DMS79 (cell line): ENCODE measurements around the gene ICA1L.

Source experiments
- DNase-seq: peaks from one replicate; lab custom pipeline; 2025; lab: John Stamatoyannopoulos, UW

ICA1L gene

DNA sequence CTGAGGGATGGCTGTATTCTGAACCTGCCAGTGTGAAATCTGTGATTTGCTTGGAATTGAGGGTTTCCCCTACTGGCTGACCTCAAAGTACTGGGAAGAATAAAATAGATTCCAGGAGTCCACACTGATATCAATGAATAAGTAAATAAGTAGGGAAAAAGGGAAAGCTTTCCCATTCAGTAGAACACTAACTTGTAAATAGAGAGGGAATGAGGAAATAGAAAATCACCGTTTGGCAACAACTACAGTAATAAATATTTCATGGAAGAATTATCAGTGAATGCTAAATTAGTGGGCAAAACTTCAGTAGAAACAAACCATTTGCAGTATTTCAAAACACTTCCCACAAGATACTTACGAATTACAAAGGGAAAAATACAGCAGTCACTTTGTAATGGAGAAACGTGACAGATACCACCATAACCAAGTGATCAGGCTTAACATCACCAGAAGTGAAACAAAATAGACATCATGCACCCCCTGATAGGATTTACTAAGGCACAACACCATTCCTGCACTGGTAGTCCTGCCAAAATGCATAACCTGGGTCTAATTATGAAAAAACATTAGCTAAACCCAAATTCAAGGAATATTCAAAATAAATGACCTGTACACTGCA is 88.5 kb downstream of the ICA1L start:
- no peak for DNase-seq

DNA sequence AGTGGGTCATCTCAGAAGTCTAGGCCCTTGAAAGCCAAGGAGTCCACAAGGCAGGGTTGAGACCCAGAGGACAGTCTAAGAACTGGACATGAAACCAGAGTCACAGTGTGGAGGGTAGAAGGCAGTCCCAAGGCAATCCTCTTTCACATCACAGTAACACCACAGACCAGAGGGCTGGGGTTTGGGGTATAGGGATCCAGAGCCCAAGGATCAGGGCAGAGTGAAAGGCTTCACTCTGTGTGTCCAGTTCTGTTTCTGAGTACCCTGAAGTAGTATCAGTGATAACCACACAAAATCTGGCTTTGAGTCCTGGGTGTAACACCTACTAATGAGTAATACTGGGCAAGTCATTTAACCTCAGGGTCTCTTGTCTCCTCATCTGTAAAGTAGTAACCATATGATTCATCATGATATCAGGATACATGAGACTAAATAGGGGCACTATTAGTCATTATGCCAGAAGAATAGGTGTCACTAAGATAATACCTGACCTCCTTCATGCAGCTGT is 91.0 kb downstream of the ICA1L start:
- DNase-seq: no peak

DNA sequence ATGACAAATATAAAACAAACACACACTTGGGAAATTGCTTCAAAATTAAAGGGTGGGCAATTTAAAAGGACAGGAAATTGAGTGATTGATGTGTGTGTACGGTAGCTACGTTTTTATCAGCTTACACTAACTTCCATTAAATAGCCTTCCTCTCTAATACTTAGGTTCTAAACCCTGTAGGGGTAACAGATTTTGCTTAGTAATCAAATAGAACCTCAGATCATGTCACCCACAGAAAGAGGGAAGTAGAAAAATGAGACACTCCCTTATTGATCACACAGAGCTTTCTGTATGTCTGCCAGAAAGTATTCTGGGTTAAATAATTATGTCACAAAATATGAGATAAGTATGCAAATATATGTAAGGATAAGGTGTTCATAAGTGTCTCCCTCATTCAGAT is 93.3 kb downstream of the ICA1L start:
- no peak for DNase-seq

DNA sequence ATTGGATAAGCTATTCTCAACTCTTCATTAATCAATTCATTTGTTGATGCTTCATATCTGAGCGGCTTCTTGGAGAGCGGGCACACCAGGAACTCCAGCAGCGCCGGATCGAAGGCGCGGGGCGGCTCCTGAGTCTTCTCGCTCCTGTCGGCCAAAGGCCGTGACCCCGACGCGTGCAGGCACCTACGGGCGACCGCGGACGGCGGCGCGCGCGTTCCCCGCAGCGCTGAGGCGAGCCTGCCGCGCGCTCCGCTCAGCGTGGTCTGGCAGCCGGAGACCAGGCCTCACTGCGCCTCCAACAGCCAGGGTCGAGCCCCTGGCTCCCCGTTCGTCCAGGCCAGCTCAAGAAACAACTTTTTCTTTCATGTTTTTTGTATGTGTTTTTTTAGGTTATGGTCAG is 97.5 kb downstream of the ICA1L start:
- no peak for DNase-seq

DNA sequence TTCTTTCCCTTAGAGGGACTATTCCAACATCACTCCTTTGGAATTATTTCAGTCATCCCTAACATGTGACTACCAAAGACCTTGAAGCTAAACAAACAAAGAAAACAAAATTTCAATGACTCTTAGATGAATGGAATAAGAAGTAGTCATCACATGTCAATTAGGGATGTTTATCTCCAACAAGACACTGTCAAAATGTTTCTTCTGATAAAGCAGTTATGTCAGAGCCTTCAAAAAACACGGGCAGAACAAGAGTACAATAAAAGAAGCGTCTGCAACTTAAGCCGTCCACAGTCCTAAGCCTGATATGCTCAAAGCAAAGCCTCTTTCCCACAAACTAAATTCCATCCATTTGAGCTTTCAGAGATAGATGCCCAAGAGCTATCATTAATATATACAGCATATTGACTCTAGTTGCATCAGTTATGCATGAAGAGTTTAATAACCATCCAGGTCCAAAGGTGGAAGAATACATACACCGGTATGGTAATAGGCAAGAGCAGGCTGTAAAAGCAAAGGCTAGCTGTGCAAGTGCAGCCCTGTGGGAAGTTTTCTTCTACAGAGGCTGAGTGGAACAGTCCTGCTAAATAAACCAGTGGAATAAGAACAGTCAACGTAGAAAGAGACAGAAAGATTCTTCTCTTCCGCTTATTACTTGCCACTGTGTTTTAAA is 98.1 kb downstream of the ICA1L start:
- DNase-seq: no peak

DNA sequence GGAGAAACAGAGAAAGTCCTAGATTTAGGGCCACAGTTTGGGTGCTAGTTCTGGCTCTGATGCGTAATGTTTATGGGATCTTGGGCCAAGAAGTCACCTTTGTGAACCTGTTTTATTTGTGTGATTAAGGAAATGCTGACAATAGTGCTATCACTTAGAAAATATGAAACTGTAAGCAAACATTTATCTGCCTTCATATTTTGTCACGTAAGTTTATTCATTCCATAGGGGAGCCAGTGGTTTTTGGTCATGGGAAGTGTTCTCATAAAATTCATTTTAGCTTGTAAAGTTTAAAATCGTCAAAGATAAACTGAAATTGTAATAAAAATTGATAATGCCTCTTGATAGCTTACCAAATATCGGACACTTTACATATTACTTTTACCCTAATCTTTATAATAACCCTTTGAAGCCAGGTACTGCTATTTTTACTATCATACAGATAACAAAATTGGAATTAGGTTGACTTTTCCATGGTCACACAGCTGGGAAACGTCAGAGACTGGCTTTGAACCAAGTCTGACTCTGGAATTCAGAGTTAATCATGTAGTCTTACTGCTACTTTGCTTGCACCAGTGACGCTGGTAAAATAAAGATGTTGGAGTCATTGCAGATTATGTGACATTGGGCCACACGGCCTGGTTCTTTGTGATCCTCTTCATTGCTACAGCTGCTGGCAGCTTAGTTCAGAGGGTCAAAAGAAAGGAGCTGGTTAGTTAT is 99.7 kb downstream of the ICA1L start:
- DNase-seq: no peak

DNA sequence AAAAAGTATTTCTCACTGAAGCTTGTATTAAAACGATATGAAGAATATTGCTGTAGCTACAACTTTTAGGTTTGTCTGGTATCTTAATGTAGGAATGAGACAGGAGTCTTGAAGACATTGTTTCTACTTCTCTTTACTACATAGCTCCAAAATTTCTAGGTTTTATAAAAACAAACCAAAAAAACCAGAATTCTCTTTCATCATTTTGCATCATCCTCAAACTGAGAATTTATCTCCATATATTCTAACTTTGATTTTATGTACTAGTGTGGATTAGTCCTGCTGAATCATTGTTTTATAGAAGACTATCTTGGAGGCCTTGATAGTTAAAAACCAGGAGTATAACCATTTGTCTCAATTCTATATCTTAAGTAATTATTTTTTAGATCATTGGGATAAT is 100.2 kb downstream of the ICA1L start:
- DNase-seq: no peak

DNA sequence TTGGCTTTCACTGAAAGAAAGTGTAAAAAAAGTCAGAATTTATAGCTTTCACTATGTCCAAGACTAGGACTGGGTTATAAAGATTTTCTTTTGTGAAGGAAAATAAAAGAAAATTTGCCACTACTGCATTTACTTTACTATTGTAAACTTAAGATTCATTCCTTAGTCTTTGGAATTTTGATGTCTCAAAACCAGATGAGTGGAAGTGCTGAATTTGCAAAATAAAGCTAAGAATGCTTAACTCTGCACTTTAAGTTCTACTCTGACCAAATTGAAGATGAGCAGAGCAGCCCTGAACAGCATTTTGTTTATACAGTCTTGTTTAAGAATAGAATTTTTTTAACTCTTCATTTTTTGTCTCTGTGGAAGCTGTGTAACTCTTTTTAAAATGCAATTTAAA is 102.4 kb downstream of the ICA1L start:
- no peak for DNase-seq

DNA sequence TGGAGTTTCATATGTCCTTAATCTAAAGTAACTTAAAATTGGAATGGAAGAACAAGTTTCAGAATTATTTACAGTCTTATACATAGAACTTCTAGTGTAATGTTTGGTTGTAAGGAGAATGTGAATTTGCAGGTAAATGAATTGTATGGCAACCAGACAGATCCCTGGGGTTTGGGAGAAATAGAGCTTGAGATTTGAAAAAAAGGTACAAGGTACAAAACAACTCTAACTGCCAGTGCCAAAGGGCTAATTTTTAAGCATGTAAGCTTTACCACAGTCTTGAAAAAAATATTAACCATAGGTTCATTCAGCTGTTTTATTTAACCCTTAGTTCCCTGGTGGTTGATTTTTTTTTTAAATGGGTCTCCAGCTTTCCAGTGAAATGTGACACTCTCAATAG is 103.3 kb downstream of the ICA1L start:
- DNase-seq: no peak

DNA sequence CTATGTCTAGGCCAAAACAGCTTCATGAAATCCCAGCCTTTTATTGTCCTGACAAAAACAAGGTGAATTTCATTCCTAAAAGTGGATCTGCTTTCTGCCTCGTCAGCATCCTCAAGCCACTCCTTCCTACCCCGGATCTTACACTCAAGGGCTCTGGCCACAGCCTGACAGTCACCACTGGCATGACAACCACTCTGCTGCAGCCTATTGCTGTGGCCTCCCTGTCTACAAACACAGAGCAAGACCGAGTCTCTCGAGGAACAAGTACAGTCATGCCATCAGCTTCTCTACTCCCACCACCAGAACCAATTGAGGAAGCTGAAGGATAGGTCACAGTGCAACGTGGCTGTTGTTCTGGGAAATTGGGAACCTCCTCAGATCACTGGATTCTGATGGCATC is 106.1 kb downstream of the ICA1L start:
- peak; percentile 41 for DNase-seq

DNA sequence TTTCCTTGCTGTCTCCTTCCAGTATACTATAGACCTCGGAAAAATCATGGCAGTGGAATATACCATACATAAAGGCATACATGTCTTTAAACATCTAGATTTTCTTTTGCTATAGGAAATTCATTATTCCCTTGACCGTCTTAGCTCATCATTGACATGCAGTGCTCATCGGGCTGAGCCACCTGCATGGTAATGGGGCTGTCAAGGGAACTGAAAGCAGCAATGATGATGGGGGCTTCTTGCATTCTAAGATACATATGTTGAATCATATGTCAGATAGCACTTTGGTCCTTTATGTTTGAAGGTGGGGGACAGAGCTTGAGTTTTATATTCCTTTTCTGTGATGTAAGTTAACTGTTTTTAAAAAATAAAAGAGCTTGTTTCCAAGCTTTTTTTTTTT is 106.6 kb downstream of the ICA1L start:
- DNase-seq: no peak

DNA sequence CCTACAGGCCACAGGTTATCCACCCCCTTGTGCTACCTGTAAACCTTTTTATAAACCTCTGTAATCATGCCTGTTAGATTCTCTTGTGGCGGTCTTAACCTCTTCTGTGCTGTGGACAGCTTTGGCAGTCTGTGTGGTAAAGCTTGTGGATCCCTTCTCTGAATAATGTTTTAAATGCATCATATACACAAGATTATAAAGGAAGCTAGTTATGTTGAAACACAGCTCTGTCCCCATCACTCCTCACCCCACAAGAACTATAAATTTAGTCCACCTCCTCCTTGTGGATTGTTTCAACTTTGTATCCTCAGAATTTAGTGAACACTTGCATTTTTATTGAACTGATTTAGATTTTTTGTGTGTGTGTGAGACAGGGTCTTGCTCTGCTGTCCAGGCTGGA is 107.7 kb downstream of the ICA1L start:
- DNase-seq: no peak

DNA sequence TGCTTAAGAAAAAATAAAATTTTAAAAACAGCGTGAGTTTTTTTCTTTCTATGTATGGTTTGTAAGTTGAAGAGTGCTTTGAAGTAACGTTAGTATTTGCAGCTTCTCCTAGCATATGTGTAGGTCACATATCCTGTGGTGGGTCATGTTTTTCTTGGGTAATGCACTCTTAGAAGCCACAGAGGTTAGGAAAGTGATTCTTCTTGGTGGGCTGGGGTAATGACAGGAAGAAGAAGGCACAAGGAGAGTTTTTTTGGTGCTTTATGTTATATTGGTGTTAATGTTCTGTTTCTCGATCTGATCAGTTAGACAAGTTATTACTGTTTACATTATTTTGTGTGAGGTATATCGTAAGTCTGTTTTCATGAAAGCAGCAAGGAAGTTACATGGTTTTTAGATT is 109.0 kb downstream of the ICA1L start:
- no peak for DNase-seq

DNA sequence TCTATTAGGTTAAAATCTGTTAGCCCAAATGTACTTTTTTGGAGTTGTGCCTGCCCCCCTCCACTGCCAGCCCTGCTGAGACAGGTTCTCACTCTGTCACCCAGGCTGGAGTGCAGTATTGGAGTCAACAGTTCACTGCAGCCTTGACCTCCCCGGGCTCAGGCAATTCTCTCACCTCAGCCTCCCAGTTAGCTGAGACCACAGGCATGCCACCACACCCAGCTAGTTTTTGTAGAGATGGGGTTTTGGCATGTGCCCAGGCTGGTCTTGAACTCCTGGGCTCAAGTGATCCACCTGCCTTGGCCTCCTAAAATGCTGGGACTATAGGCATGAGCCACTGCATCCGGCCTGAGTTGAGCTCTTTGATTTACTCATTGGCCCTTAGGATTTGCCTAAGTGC is 110.7 kb downstream of the ICA1L start:
- DNase-seq: no peak

DNA sequence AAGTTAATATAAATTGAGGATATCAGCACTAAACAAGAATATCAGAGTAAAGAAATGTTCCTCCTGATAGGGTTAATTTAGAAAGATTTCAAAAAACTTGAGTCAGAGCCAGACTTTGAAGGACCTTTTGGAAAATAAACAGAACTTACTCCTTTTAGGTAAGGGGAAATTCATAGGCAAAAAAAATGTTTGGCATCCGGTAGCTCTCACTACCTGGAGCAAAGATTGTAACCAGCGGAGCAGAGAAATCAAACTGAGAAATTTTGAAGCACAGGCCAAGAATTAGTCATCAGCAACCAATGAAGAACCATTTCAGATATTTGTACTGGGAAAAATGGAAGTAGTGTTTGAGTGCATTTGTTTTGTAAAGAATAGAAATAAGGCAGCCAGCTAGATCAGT is 113.0 kb downstream of the ICA1L start:
- DNase-seq: peak; percentile 10

DNA sequence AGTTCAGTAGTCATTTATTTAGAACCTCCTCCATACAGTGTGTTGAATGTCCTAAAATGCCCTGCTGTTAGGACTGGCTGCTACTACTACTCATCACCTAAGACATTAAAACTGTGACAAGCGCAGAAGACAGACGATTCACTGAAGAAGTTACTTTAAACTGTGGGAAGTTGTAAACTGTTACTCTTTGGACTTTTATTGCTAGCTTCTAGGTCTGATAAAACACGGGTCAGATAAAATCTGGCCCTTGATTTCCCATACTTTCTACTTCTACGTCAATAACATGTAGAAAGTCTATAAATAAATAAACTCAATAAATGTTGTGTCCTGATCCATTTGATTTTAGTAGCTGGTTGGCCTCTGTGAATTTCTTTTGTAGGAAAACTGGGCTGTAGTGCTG is 113.4 kb downstream of the ICA1L start:
- DNase-seq: no peak

DNA sequence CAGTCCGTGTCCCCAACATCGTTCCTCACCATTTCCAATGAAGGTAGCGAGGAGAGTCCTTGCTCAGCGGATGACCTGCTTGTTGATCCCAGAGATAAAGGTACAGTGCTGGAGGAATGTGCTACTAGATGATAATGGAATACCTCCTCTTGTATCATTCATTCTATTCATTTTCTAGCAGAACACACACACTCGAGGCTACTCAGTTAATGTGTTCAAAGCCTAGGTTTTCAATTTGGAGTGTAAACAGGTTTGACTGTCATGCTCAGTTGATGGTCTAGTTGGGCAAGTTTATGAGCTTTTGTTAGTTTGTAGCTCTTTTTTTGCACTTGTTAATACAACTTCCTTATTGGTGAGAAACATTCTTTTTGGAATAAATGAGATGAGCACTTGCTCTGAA is 114.2 kb downstream of the ICA1L start:
- DNase-seq: no peak

DNA sequence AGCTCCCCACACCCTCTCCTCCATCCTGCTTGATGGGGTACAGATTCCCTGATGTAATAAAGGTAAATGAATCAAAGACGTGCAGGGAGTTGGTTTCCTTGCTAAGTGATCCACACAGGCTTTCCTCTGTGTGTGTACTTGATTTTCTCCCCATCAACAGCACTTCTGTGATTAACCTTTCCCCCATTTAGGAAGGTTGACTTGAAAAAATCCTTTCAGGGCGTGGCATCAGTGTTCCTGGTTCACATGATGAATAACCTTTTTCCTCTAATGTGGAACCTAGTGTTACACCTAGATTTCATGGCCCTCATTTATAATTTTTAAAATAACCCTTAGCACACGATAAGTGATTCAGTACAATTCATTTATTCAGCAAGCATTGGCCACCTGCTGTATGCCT is 115.0 kb downstream of the ICA1L start:
- no peak for DNase-seq

DNA sequence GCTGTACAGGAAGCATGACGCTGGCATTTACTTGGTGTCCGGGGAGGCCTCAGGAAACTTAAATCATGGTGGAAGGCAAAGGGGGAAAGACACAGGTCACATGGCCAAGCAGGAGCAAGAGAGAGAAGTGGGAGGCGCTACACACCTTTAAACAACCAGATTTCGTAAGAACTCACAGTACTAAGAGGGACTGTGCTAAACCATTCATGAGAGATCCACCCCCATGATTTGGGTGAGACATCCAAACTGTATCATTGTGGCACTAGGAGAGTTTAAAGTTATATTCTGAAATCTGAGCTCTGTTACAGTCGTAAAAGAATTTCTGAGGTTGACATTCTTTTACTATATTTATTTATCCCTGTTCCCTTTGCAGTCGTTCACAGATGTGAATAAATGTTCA is 116.6 kb downstream of the ICA1L start:
- no peak for DNase-seq

DNA sequence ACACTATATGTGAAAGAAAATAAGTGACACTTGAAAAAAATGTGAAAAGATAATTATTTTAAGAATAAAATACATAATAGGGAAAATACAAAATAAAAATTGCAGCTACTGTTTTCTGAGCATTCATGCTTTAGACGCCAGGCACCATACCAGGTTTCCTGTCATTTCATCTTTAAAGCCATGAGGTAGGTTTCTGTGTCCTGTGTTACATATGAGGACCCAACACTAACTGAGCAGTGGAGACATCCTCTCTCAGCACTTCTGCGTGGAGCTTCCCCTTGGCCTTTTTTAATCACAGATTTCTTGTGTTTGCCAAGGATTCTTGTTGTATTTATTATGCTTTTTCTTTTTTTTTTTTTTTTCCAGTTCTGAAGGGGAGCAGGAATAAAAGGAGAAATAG is 119.5 kb downstream of the ICA1L start:
- no peak for DNase-seq

DNA sequence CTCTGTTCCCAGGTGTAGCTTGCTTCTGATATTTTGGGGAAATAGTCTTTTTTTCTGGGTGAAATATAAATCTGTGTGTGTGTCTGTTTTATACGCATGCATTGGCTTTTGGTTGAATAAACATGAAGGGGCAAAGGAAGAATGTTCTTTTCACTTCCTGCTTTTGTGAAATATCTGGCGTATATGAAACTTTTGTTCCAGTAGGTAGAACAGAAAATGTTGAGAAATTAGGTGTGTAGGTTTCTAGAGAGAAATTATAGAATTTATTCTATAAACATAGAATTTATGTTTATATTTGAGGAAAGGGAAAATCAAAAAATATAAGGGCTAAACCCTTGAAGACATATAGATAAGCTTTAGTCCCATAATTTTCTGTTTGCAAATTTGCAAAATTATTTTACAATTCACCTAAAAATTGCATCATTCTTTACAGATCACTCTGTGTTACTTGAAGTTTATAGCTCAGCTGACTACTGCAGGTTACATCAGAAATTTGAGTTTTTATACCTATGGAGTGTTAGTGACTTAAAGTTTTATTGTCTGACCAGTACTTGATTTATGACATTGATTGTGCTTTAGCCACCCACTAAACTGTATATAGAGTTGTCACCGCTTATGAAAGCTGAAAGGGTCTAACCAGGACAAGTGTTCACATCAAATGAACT is 120.7 kb downstream of the ICA1L start:
- DNase-seq: no peak

DNA sequence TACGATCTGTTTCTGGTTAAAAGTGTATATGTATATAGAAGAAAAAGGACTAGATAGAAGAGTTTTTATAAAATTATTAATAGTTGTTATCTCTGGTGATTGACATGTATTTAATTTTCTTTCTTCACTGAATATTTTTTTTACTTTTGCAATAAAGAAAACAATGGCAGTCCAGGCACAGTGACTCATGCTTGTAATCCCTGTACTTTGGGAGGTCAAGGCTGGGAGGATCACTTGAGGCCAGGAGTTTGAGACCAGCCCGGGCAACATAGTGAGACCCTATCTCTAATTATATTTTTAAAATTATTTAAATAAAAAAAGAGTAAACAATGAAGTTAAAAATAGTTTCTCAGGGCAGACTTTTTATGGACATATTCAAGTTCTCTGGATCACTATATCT is 122.1 kb downstream of the ICA1L start:
- no peak for DNase-seq

DNA sequence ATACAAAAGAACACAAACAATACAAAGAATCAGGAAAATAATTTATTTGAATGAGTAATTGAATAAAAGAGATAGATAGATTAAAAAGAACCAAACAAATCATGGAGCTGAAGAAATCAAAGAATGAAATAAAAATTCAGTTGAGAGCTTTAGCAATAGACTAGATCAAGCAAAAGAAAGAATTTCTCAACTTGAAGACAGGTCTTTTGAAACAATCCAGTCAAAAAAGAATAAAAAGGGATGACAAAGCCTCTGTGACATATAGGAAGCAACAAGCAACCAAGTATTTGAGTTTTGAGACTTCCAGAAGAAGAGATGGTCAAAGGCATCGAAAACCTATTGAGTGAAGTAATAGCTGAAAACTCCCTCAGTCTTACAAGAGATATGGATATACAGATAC is 128.0 kb downstream of the ICA1L start:
- no peak for DNase-seq
